GM18861 (cell line): ENCODE data around the gene NME2.
"Not testable (repeated sequence)": the region's sequence is repeated elsewhere in the genome, so short reads cannot be mapped to it uniquely, and the experiment has no call there.

Experiments used
- ATAC-seq: cut with Tn5 transposase; IDR thresholded peaks from one replicate; pipeline ENCODE4 v1.9.1; 2021; ENCODE audit not compliant: unreplicated experiment

NME2 gene

DNA sequence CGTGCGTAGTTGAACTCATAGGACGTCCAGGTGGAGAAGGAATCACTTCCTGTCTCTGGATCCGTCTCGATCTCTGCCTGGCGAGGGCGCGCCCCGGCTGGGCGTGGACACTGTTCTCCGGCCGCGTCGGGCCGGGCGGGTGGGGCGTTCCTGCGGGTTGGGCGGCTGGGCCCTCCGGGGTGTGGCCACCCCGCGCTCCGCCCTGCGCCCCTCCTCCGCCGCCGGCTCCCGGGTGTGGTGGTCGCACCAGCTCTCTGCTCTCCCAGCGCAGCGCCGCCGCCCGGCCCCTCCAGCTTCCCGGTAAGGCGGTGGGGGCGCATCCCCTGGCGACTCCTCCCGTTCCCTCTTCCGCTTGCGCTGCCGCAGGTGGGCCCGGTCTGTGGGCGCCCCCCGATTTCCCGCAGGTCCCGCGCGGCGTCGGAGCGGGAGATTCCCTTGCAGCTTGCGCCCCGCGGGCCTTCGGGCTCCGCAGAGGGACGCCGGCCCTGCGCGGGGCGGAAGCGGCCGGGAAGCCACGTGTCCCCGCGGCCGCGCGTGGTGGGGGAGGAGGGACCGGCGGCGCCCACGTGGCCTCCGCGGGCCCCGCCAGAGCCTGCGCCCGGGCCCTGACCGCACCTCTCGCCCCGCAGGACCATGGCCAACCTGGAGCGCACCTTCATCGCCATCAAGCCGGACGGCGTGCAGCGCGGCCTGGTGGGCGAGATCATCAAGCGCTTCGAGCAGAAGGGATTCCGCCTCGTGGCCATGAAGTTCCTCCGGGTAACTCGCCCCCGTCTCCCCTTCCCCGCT, at the start of gene NME2:
TSS of gene NME2 (plus strand) at position 214 of the 789 bp plus-strand sequence. CDS start at position 634, 420 bp downstream.
- peak; percentile 66 for ATAC-seq

DNA sequence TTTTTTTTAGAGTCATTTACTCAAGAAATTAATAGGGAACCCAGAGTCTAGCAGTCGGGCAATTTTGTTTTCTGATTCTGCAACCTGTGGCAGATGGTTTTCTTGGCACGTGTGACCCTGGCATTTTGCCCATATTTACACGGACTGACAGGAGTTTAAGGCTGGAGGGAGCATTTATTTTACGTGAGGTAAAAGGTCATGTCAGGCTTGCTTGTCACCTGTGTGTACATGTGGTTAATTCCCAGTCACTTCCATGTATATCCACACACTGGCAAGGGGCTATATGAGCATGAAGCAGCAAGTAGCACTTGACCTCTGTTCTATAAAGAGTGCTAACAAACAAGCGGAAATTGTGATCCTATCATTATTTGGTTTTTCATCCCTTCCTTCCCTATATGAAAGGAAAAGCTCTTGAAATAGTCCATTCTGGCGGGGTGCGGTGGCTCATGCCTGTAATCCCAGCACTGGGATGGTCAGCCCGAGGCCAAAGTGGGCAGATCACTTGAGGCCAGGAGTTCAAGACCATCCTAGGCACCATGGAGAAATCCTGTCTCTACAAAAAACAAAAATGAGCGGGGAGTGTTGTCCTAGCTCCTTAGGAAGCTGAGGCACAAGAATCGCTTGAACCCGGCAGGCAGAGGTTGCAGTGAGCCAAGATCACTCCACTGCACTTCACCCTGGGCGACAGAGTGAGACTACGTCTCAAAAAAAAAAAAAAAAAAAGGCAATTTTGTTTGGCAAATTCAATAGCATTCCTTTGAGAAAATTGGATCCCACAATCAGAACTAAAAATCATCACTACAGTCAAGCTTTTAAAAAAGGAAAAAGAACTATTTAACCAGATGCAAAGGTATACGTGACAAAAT, 47.6 kb upstream of the NME2 start:
- no peak for ATAC-seq

DNA sequence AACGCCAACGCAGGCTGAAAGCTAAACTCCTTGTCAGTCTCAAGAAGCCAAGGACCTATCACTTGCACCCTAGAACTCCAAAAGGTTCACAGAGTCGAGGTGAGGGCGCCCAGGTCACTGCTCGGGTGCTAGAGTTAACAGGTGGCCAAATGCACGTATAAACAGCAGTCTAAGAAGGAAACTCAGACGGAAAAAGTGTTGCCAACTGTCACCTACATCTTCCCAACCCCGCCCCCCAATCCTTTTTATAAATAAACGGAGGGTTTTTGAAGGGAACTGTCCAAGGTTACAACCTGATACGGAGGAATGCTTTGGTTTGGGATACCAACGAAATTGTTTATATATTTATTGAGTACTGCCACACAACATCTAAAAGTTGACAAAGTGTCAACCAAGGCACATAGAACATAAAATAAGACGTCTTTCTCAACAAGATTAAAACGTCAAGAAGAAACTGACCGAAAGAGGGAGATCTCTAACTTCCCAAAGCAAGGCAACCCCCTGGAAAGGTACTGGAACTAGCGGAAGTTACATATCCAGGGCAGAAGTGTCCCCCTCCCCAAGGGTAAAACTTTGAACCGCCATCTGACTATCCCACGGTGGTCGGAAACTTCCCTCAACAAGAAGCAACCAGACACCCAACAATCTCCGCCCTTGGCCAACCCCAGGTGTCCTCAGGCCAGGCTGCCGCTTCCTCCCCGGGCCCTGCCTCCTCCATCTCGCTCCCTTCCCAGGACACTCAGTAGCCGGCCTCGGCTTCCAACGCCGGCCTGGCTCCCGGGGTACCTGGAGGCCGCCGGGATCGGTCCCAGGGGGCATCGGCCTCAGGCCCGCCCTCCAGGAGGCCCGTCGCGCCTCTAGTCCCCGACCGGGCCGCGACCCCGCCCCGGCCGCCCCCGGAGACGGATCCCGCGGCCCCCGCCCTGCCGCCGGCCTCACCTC, 46.5 kb upstream of the NME2 start:
- peak; percentile 25 for ATAC-seq

DNA sequence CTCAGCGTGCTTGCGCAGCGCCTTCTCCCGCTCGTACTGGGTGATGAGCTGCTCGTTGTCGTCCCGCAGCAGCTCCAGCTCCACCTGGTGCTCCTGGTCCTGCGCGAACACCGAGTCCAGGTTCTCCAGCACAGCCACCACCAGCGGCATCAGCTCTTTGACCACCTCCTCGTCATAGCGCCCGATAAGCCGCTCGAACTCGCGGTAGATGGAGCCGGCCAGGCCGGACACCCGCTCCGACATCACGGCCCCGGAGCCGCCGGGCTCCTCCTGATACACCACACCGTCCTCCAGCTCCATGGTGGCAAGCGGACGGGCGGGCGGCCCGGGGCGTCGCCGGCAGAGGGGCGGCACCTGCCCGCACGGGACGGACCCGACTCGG, 45.9 kb upstream of the NME2 start:
- ATAC-seq: peak; percentile 9

DNA sequence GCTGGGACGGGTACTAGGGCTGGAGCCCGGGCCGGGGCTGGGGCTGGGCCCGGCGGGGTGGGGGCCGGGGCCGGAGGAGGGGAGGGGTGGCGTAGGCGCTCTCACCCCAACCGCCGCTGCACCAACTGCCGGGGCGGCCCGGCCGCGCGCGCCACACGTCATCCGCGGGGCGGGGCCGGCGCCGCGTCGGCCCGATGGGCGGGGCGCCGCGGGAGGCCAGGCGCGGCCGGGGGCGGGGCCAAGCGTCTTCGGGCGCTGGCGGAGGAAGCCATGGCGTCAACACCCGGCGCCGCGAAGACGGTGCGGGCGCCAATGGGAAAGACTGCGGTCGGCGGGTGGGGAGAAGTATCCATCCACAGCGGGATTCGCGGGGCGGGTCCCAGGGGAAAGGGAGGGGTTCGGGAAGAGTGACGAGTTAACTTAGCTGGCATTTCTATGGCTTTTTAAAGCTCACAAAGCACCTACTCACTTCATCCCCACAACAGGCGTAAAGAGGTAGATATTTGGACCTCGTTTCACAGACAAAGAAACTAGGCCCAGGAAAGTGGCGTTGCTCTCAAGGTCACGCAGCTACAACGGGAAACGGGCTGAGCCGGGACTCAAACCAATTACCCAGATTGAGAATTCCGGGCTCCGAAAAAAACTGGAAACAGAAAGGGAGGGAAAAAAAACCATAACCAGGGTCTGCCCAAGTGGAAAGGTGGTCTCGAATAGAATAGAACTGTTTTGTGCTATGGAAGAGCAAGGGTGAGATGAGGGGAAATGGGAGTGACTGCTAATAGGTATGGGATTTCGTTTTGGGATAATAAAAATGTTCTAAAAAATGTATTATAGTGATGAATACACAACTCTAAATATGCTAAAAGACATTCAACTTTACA, 45.2 kb upstream of the NME2 start, which contains the start of gene SPAG9:
TSS of gene SPAG9 (minus strand) at position 130 of the 881 bp plus-strand sequence. CDS start 212 bp downstream, outside the sequence.
- peak; percentile 50 for ATAC-seq

DNA sequence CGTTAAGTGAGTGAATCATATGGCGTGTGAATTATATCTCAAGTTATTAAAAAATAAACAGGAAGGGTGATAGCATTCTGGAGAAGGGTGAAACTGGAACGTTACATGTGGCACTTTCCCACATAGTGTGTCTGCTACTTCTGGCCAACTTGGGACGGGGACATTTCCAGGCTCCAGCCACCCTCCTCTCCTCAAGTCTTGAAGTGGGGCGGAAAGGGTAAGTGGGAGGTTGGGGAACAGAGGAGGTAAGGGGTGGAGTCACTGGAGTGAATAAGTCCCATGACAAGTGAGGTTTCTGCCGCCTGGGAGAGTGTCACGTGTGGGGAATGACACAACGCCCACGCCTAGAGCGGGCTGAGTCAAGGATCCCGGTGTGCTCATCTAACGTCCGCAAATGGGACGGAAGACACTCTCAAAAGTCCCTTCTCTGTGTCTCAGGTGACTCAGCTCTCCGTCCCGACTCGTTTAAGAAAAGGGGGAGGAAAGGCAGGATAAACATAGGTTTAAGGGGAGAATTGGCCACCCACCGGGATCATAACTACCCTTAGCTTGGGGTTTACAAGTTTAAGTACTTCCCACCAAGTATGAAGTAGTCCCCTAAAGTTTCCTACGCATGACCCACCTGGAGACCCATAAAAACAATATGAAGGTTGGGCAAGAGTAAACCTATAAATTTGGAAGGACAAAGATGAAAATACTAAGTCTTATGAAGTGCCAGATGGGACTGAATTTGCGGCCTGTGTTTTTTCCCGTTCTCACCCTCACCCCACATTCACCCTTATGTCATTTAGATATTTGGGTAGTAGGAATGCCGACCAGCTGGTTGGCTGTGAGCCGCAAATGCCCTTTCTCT, 44.4 kb upstream of the NME2 start:
- ATAC-seq: peak; percentile 26

DNA sequence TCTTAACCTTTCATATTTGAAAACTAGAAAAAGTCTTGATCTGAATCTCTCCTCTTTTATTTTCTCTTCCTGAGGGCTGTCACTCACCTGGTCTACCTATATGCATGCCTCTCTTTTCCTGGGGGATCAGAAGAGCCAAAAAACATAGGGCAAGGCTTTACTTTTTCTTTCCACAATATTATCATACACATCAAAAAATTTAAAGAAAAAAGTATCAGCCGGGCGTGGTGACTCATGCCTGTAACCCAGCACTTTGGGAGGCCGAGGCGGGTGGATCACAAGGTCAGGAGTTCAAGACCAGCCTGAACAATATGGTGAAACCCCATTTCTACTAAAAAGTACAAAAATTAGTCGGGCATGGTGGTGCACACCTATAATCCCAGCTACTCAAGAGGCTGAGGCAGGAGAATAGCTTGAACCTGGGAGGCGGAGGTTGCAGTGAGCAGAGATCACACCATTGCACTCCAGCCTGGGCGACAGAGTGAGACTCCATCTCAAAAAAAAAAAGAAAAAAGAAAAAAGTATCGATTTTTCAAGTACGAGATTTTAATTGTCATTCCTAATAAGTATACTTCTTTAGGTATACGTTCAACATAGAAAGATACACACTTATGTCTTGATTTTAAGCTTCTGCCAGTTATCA, 43.6 kb upstream of the NME2 start:
- ATAC-seq: not testable (repeated sequence)

DNA sequence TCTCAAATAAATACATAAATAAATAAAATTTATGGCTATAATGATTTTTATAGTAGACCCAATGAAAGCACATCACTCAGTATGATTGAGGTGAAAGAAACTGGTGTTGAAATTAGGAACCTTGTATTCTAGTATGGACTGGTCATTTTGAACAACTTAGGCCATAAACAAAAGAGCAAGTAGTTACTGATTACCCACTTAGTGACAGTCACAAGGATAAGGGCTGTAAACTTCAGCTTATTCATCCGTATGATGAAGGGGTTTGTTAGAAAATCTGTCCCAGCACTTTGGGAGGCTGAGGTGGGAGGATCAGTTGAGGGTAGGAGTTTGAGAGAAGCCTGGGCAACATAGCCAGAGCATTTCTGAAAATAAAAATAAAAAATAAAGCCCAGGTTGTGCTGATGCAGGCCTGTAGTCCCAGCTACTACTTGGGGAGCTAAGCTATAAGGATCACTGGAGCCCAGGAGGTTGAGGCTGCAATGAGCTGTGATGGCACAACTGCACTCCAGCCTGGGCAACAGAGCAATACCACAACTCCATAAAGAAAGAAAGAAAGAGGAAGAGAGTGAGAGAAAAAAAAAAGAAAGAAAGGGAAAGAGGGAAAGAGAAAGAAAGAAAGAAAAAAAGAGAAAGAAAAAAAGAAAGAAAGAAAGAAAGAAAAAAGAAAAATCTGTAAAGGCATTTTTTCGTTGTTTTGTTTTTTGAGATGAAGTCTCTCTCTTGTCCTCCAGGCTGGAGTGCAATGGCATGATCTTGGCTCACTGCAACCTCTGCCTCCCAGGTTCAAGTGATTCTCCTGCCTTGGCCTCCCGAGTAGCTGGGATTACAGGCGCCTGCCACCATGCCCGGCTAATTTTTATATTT, 41.3 kb upstream of the NME2 start:
- ATAC-seq: no peak

DNA sequence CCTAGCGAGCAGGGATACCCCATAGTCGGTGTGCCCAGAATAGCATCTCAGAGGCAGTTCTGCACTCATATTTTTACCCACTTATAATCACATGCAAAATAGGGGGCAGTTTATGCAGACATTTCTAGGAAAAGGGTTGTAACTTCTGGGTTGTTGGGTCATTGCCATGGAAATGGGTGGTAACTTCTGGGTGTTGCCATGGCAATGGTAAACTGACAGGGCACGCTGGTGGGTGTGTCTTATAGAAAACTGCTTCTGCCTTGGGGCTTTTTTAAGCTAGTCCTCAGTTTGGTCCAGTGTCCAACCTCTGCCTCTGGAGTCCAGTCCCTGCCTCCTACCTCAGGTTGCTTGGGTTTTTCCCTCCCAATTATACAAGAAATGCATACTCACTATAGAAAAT, 38.1 kb upstream of the NME2 start:
- no peak for ATAC-seq

DNA sequence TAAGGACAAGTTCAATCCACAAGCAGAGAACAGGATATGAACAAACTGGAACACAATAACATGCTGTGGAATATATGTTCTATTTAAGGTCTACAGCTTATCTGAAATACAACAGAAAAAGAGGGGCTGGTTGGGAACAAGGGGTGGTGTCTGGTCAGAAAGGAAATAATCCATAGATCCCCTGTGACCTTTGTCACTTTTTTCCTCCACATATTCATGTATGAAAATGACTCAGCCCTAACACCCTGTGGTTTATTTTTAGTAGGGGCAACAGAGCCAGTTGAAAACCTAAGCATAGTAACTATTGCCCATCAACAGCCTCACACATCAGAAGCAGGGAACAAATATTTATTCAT, 33.3 kb upstream of the NME2 start:
- peak; percentile 56 for ATAC-seq

DNA sequence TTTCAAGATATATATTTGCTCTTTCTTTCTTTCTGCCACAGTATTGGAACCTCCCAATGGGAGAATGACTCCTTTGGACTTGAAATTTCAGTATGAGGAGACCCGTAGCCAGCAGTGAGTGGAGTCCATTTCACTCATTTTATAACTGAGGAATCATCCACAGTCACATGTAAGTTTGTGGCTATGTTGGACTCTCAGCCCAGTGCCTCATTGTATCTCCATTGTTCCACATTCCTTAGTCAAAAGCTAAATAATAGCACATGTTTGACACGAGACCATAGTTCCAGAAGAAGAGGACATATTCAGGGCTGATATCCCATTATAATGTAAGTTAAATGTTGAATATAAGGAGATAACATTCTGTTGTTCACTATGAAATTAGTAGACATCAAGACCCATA, 32.8 kb upstream of the NME2 start:
- no peak for ATAC-seq

DNA sequence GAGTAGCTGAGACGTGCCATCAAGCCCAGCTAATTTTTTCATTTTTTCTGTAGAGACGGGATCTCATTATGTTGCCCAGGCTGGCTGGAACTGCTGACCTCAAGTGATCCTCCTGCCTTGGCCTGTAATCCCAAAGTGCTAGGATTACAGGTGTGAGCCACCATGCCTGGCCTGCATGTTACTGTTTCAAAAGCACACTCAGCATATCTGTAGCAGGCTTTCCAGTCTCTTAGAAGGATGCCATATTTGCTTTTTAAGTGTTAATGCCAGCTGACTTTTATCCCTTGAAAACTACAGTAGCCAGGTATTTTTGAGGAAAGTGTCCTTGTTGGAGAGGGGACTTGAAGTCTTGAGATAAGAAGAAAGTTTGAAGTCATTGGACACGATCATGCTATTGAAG, 30.3 kb upstream of the NME2 start:
- ATAC-seq: no peak

DNA sequence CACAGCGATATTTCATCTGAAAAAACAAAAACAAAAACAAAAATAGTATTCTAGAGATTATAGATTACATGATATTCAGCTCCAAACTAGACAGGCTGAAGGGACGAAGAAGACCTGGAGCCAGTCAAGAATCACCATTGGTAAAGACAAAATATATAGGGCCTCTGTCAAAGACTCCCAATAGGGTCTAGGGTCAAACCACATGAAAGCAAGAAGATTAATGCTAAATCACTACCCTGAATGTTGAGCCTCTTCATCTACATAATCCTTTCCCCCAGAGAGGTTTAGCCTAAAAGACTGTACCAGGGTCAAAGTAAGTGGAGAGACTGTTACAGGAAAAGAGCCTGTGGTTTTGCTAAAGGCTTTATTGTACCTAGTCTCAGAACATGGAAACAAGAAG, 23.6 kb upstream of the NME2 start:
- no peak for ATAC-seq

DNA sequence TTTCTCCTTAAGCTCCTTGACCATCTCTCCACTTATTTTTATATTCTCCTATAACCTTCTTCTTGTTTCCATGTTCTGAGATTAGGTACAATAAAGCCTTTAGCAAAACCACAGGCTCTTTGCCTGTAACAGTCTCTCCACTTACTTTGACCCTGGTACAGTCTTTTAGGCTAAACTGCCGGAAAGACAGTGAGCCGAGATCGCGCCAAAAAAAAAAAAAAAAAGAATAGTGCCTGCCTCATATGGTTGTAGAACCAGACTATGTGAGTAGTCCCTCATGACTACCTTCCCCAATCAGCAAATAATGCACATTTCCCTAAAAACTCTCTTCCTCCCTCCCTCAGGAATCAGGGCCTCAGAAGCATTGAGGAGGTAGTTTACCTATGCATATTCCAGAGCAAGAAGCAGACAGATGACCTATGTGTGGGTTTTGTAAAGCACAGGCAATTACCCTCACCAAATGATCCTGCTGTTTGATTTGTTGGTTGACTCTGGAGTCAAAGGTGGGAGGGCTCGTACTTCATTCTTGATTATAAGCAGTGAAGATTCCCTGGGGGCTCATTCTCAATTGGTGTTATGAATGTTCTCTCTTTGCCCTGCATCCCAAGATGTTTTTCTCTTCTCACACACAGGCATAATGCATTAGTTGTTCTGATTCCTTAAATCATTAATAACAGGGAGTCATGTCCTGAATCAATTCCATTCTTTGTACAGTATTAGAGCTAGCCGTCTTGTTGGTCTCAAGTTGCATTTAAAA, 21.8 kb upstream of the NME2 start:
- no peak for ATAC-seq

DNA sequence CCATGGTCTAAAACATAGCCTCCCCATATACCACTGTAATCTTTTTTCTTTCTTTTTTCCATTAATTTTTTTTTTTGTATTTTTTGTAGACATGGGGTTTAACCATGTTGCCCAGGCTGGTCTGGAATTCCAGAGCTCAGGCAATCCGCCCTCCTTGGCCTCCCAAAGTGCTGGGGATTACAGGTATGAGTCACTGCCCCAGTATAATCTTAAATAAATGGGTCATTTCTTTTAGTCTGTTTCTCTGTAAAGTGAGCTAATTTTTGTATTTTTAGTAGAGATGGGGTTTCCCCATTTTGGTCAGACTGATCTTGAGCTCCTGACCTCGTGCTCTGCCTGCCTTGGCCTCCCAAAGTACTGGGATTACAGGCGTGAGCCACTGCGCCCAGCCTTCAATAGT, 18.6 kb upstream of the NME2 start:
- no peak for ATAC-seq

DNA sequence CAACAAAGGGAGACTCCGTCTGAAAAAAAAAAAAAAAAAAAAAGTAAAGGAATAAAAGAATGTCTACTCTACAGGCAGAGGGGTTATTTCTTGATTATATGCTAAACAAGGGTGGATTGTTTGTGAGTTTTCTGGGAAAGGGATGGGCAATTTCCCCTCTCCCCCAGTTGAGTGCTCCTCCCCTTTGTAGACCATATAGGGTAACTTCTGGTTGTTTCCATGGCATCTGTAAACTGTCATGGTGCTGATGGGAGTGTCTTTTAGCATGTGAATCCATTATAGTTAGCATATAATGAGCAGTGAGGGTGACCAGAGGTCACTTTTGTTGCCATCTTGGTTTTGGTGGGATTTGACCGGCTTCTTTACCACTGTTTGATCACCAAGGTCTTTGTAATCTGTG, 17.0 kb upstream of the NME2 start:
- ATAC-seq: no peak

DNA sequence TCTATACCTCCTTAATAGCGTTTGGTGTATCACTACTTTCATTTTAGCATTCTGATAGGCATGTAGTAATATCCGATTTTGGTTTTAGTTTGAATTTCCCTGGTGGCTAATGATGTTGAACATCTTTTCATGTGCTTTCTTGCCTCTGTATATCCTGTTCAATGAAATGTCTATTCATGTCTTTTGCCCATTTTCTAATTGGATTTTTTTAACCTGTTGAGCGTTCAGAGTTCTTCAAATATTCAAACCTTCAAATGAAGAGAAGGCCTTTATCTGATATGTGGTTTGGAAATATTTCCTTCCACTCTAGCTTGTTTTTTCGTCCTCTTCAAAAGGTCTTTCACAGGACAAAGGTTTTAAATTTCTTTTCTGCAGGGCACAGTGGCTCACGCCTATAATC, 15.3 kb upstream of the NME2 start:
- ATAC-seq: no peak
